ENCODE measurements around the gene COMMD1.

- no peak for TF ChIP-seq ZNF114 (tag by site-specific recombination; IDR thresholded peaks at IDR 0.05)
- no peak for TF ChIP-seq PRDM1 (tag by site-specific recombination; IDR thresholded peaks at IDR 0.05)
- TF ChIP-seq CTCF (tag by site-specific recombination; IDR thresholded peaks at IDR 0.05): no peak
- no peak for TF ChIP-seq ZNF501 (tag by site-specific recombination; IDR thresholded peaks at IDR 0.05)
- TF ChIP-seq ZBTB21 (tag by site-specific recombination; IDR thresholded peaks at IDR 0.05): no peak
- no peak for TF ChIP-seq SETDB1 (IDR thresholded peaks at IDR 0.05; ENCODE audit: insufficient read length, low read length)
Measured at GRCh38 chr2:61876400-61876799, 29.1 kb upstream of the COMMD1 start.
